Testis (tissue), 2 donors: Measurements from ENCODE around the gene PGAP1.

Experiments used
- POLR2A ChIP-seq: fragments of 450-650 bp; IDR thresholded peaks from one replicate; pipeline ENCODE4 v1.6.1; 2017; ENCODE audit warnings: antibody characterized with exemption, mild to moderate bottlenecking, moderate library complexity
- TF ChIP-seq, protein P1 (sequence below), 3 experiments: fragments of 450-650 bp in 2 of 3; fragments of 200-600 bp in 1 of 3; sonication (generic) in 1 of 3; IDR thresholded peaks; one replicate each; pipeline ENCODE4 v1.5.1; 2016 to 2019; ENCODE audit warnings: antibody characterized with exemption in 3 of 3, mild to moderate bottlenecking in 2 of 3, moderate library complexity in 1 of 3

DNA sequence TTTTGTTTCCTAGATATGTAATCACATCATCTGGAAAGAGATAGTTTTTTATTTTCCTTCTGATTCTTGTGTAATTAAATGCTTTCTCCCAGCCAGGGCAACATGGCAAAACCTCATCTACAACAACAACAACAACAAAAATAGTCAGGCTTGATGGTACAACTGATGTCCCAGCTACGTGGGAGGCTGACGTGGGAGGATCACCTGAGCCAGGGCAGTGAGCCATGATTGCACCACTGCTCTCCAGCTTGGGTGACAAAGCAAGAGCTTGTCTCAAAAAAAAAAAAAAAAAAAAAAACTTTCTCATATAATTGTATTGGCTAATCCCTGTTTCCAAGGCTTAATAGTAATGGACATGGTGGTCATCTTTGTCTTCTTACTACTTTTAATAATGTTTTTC is 26.4 kb upstream of the PGAP1 start:
- TF ChIP-seq, protein P1, sequence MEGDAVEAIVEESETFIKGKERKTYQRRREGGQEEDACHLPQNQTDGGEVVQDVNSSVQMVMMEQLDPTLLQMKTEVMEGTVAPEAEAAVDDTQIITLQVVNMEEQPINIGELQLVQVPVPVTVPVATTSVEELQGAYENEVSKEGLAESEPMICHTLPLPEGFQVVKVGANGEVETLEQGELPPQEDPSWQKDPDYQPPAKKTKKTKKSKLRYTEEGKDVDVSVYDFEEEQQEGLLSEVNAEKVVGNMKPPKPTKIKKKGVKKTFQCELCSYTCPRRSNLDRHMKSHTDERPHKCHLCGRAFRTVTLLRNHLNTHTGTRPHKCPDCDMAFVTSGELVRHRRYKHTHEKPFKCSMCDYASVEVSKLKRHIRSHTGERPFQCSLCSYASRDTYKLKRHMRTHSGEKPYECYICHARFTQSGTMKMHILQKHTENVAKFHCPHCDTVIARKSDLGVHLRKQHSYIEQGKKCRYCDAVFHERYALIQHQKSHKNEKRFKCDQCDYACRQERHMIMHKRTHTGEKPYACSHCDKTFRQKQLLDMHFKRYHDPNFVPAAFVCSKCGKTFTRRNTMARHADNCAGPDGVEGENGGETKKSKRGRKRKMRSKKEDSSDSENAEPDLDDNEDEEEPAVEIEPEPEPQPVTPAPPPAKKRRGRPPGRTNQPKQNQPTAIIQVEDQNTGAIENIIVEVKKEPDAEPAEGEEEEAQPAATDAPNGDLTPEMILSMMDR (IDR thresholded peaks at IDR 0.05) = no peak
- no peak for TF ChIP-seq POLR2A
